ENCODE data around the gene NRF1.

The NRF1 gene

DNA sequence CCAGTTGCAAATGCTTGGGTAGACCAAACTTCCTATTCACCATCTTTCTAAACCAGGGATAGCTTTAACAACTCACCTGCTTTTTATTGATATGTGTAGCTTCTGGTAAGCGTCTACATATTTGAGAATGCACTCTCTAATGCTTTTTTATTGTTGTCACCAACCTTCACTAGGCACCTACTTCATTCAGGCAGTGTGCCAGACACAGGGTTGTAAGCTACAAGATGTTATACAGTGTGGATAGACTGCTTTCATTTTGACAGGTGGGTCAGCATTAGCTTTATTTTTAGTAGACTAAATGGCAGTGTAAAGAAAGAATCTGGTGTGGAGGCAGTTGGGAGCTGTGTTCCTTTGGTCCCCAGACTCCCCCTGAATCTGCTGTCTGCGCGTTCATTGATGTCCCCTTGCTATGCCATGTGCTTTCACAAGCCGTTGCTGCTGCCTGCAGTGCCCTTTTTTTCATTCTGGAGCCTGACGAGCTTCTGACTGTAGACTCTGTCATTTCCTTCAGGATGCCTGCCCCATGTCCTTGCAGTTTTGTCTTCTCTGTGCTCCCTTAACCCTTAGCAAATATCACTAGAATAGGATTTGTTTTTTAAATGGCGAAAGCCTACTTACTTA is 32.1 kb downstream of the NRF1 start:
- TF ChIP-seq CTCF (IDR thresholded peaks at IDR 0.05; ENCODE audit: low read depth, low read length) = no peak
- DNase-seq (ENCODE audit: low read depth in 2 of 2) = peak in 1 of 2 donors; percentile 27
- no peak overlapping the region for H3K4me3 ChIP-seq (replicated peaks in 1 of 2; ENCODE audit: low read depth in 2 of 2, low read length in 2 of 2)

DNA sequence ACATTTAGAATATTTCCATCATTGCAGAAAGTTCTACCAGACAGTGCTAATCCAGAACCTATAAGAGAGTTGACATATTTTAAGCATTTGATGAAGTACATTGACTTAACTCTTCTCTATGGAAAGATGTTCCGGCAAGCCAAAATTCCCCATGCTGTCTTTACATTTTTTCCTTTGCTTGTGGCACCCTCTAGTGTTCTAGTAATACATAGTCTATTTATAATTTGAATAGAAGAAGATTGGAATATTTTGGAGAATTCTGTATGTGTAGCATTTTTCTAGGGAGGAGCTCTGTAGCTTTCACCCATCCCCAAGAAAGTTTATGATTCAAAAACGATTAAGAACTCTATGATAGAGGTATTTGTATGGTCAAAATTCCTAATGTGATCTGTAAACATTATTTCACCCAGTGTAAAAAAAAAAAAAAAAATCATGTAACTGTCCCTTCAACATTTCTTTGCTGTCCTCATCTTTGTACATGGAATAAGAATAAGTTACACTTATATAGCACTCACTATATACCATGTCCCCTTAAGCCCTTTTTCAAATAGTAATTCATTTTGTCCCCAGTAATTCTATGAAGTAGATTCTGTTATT is 33.2 kb downstream of the NRF1 start:
- peak; percentile 77 to 78 for DNase-seq (ENCODE audit: low read depth in 2 of 2)
- H3K4me3 ChIP-seq (replicated peaks in 1 of 2; ENCODE audit: low read depth in 2 of 2, low read length in 2 of 2) = no peak overlapping the region
- peak; percentile 44 for TF ChIP-seq CTCF (IDR thresholded peaks at IDR 0.05; ENCODE audit: low read depth, low read length)

- no peak overlapping the region for H3K4me3 ChIP-seq (replicated peaks in 1 of 2; ENCODE audit: low read depth in 2 of 2, low read length in 2 of 2)
- no peak for DNase-seq (ENCODE audit: low read depth in 2 of 2)
- TF ChIP-seq CTCF (IDR thresholded peaks at IDR 0.05; ENCODE audit: low read depth, low read length) = no peak
Measured at GRCh38 chr7:129646369-129647021, 35.0 kb downstream of the NRF1 start.

DNA sequence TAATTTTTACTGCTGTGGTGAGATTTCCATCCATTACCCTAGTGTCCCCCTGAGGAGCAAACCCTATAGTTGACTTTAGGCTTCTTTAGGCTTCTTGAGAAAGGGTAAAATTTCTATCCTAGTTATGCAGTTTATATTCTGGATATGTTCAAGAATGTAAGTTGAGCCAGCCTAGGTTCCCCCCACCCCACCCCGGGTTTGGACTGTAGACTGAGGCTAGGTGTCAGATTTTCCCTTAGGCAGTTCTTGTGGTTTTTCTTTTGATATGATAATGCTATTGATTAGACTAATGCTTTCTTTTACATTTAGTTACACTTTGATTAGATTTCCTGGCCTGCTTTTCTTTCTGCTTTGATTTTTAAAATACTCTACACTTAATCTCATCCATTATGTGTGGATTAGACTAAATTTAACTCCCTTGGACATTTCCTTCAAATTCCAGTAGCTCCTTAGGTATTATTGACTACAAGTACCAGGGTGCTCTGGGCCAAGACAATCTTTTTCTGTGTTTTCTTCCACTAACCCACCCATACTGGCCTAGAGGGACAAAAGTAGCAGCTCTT is 37.7 kb downstream of the NRF1 start:
- no peak overlapping the region for H3K4me3 ChIP-seq (replicated peaks in 1 of 2; ENCODE audit: low read depth in 2 of 2, low read length in 2 of 2)
- DNase-seq (ENCODE audit: low read depth in 2 of 2) = no peak
- TF ChIP-seq CTCF (IDR thresholded peaks at IDR 0.05; ENCODE audit: low read depth, low read length) = no peak

DNA sequence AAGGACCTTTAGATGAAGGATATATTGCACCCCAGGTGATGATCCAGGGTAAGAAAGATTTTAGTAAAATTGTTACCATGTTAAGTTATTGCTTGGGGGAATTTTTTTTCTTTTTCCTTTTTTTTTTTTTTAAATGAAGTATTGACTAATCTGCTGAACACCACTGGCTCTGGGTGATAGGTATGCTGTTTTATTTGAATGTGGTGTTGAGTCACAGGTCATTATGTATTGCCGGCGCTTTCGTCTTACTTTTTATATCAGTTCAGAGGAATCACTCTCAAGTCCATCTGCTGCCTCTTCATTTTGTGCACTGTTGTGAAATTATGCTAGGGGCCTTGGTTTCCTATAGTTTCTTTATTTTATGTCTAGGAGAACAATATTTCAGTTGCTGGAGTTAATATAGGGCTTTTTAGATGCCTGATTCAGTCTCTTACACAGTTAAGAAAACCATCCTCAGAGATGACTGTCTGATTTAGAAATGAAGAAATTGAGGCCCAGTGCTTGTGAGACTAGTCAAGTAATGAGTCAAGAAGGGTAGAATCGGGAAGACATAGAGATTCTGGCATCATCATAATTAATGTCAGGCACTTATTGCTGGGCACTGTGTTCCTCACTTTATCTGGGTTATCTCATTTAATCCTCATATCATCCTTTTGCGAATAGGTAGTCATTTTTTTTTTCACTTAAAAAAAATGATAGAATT is 38.7 kb downstream of the NRF1 start:
- no peak for TF ChIP-seq CTCF (IDR thresholded peaks at IDR 0.05; ENCODE audit: low read depth, low read length)
- no peak overlapping the region for H3K4me3 ChIP-seq (replicated peaks in 1 of 2; ENCODE audit: low read depth in 2 of 2, low read length in 2 of 2)
- DNase-seq (ENCODE audit: low read depth in 2 of 2) = peak in 1 of 2 donors; percentile 14

DNA sequence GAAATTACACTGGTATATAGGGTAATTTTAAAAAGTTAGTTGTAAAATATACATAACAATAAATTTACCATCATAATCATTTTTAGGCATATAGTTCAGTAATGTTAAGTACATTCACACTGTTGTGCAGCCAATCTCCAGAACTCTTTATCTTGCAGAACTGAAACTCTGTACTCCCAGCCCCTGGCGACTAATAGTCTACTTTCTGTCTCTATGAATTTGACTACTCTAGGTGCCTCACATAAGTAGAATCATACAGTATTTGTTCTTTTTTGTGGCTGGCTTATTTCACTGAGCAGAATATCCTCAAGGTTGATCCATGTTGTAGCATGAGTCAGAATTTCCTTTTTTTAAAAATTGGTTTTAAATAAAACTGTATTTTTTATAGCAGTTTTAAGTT is 41.4 kb downstream of the NRF1 start:
- DNase-seq (ENCODE audit: low read depth in 2 of 2) = no peak
- no peak for TF ChIP-seq CTCF (IDR thresholded peaks at IDR 0.05; ENCODE audit: low read depth, low read length)
- H3K4me3 ChIP-seq (replicated peaks in 1 of 2; ENCODE audit: low read depth in 2 of 2, low read length in 2 of 2) = no peak overlapping the region
